ENCODE data around the gene TMEM259.

Gene TMEM259

GRCh38 chr19:1007399-1008251 is 13.3 kb downstream of the TMEM259 start:
- peaks cover 4% of the 10 kb centered on the region for H3K27me3 ChIP-seq (ENCODE audit: insufficient read depth, poor library complexity, severe bottlenecking)
- TF ChIP-seq, protein P1, sequence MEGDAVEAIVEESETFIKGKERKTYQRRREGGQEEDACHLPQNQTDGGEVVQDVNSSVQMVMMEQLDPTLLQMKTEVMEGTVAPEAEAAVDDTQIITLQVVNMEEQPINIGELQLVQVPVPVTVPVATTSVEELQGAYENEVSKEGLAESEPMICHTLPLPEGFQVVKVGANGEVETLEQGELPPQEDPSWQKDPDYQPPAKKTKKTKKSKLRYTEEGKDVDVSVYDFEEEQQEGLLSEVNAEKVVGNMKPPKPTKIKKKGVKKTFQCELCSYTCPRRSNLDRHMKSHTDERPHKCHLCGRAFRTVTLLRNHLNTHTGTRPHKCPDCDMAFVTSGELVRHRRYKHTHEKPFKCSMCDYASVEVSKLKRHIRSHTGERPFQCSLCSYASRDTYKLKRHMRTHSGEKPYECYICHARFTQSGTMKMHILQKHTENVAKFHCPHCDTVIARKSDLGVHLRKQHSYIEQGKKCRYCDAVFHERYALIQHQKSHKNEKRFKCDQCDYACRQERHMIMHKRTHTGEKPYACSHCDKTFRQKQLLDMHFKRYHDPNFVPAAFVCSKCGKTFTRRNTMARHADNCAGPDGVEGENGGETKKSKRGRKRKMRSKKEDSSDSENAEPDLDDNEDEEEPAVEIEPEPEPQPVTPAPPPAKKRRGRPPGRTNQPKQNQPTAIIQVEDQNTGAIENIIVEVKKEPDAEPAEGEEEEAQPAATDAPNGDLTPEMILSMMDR (IDR thresholded peaks at IDR 0.05; ENCODE audit: insufficient read depth, low read length), result no peak
- no peak for TF ChIP-seq REST (IDR thresholded peaks at IDR 0.05; ENCODE audit: insufficient replicate concordance, low read depth)
- no peak for TF ChIP-seq GABPA (IDR thresholded peaks at IDR 0.05; ENCODE audit: low read depth)
- TF ChIP-seq POLR2AphosphoS5 (IDR thresholded peaks at IDR 0.05; ENCODE audit: low read depth), result no peak
- no peak for TF ChIP-seq SPI1 (IDR thresholded peaks at IDR 0.05; ENCODE audit: borderline replicate concordance, low read depth)
- no peak overlapping the region for H3K27ac ChIP-seq (replicated peaks)
- H3K4me3 ChIP-seq (replicated peaks; ENCODE audit: insufficient read depth, low read length), result no peak overlapping the region
- no peak for DNase-seq (ENCODE audit: low read depth in 1 of 2, low spot score in 1 of 2)

GRCh38 chr19:1006711-1007398 is 14.1 kb downstream of the TMEM259 start:
- no peak for DNase-seq (ENCODE audit: low read depth in 1 of 2, low spot score in 1 of 2)
- TF ChIP-seq GABPA (IDR thresholded peaks at IDR 0.05; ENCODE audit: low read depth) (no peak), REST (IDR thresholded peaks at IDR 0.05; ENCODE audit: insufficient replicate concordance, low read depth) (no peak), SPI1 (IDR thresholded peaks at IDR 0.05; ENCODE audit: borderline replicate concordance, low read depth) (no peak), POLR2AphosphoS5 (IDR thresholded peaks at IDR 0.05; ENCODE audit: low read depth) (no peak)
- TF ChIP-seq, protein P1 (IDR thresholded peaks at IDR 0.05; ENCODE audit: insufficient read depth, low read length), result no peak
- no peak overlapping the region for H3K27ac ChIP-seq (replicated peaks)
- no peak overlapping the region for H3K4me3 ChIP-seq (replicated peaks; ENCODE audit: insufficient read depth, low read length)
- peaks cover 6% of the 10 kb centered on the region for H3K27me3 ChIP-seq (ENCODE audit: insufficient read depth, poor library complexity, severe bottlenecking)

DNA sequence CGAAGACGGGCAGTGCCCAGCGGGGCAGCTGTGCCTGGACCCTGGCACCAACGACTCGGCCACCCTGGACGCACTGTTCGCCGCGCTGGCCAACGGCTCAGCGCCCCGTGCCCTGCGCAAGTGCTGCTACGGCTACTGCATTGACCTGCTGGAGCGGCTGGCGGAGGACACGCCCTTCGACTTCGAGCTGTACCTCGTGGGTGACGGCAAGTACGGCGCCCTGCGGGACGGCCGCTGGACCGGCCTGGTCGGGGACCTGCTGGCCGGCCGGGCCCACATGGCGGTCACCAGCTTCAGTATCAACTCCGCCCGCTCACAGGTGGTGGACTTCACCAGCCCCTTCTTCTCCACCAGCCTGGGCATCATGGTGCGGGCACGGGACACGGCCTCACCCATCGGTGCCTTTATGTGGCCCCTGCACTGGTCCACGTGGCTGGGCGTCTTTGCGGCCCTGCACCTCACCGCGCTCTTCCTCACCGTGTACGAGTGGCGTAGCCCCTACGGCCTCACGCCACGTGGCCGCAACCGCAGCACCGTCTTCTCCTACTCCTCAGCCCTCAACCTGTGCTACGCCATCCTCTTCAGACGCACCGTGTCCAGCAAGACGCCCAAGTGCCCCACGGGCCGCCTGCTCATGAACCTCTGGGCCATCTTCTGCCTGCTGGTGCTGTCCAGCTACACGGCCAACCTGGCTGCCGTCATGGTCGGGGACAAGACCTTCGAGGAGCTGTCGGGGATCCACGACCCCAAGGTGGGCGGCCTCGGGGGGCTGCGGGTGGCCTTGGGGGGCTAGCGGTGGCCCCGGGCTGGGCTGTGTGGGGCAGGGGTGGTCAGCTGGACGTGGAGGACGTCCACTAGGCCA is 15.9 kb downstream of the TMEM259 start:
- no peak for DNase-seq (ENCODE audit: low read depth in 1 of 2, low spot score in 1 of 2)
- Histone ChIP-seq H3K27me3 (ENCODE audit: insufficient read depth, poor library complexity, severe bottlenecking) (peaks cover 15% of the 10 kb centered on the region), H3K27ac (replicated peaks) (no peak overlapping the region), H3K4me3 (replicated peaks; ENCODE audit: insufficient read depth, low read length) (no peak overlapping the region)
- TF ChIP-seq REST (IDR thresholded peaks at IDR 0.05; ENCODE audit: insufficient replicate concordance, low read depth) (no peak), GABPA (IDR thresholded peaks at IDR 0.05; ENCODE audit: low read depth) (no peak), POLR2AphosphoS5 (IDR thresholded peaks at IDR 0.05; ENCODE audit: low read depth) (no peak), SPI1 (IDR thresholded peaks at IDR 0.05; ENCODE audit: borderline replicate concordance, low read depth) (no peak)
- TF ChIP-seq, protein P1 (IDR thresholded peaks at IDR 0.05; ENCODE audit: insufficient read depth, low read length), result no peak
